GM18505 (cell line): ENCODE measurements around the gene FREM1.

Experiments used
- ATAC-seq: cut with Tn5 transposase; IDR thresholded peaks from one replicate; pipeline ENCODE4 v1.9.1; 2021; ENCODE audit not compliant: unreplicated experiment
- POLR2A ChIP-seq: IDR thresholded peaks from 4 replicates; pipeline ENCODE4 v1.6.1; 2011; ENCODE audit warnings: borderline replicate concordance; ENCODE audit not compliant: insufficient read depth, insufficient read length; ENCODE audit errors: extremely low read depth

Gene FREM1

DNA sequence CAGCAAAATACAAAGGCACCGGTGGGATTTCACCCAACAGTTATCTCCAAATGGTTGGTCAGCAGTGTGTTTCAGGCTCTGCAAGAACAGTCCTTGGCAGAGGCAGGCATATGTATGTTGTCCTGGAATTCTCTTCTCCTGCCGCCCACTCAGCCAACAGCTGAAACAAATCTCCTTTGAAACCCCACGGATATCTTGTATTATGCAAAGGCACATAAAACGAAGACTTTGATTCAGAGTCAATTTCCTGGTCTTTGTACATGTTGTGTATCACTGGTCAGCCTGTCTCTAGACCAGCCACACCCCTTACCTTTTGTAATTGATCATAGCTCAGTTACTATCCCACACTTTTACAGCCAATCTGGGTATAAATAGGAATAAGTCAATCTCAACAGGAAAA is 29.2 kb downstream of the FREM1 start:
- no peak for ATAC-seq
- no peak for TF ChIP-seq POLR2A

DNA sequence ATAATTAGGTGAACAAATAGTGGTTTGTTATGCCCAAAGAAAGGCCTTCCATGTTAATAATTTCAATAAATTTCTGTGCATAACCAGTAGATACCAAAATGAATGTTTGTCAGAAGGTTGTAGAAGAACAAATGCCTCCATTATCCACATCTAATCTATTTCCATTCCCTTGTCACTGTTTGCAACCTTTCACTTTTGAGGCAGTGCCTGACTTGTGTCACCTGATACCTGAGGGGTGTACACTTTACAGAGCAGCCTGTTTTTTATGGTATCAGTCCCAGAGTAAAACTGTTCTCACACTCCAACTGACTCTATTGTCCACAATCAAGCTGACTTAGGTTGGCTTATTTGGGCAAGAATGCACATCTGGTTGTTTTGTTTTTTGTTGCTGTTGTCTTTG is 40.1 kb downstream of the FREM1 start:
- TF ChIP-seq POLR2A: no peak

DNA sequence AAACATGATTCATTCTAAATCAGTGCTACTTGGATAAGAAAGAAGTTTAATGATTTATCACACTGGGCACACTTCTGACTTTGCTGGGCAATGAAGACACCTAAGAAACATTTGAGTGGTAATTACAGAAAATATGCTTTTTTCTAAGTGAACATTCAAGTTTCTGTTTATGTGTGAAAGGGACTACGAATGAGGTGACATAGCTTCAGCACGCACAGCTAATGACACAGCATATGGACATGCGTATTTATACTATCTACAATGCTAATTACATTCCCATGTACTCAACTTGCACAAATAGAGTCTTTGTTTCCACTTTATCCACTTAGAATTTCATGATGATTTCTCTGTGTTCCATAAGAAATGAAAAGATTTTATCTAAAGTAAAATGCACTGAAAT is 40.6 kb downstream of the FREM1 start:
- TF ChIP-seq POLR2A: no peak
- no peak for ATAC-seq

More for the DNA sequence above, 40.1 kb downstream of the FREM1 start:
- ATAC-seq: no peak

DNA sequence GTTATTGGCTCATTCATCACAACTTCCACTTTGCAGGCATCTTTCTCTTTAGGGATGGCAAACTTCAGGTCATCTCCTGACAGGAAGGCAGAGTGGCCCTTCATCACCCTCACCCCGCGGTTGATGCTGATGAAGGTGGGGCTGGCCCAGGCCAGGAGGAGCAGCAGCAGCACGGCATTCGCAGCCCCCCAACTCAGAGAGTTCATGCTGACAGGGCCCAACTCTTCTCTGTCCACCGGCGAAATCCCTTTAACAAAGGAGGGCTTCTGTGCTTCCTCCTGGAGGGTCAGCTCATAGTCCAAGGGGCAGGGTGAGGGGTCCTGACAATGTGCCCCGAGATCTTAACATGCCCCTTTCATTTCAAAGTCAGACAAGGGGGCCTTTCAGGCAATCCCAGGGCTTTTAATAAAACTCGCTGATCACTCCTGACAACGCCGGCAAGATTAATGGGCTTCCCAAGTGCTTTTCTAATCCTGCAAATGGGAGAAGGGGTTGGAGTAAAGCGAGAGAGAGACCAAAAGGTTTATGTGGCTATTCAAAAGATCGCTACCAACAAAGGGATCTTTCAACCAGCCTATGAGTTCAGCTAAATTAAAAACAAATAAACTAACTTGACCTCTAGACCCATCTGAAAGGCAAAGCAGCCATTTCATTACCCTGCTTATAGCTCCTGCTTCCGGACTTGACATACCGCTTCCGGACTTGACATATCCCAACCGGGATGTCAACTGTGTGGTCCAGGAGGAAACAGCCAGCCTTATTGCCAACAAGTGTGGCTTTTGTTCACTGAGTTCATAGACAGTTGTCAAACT is 41.2 kb downstream of the FREM1 start:
- TF ChIP-seq POLR2A: no peak
- ATAC-seq: no peak

DNA sequence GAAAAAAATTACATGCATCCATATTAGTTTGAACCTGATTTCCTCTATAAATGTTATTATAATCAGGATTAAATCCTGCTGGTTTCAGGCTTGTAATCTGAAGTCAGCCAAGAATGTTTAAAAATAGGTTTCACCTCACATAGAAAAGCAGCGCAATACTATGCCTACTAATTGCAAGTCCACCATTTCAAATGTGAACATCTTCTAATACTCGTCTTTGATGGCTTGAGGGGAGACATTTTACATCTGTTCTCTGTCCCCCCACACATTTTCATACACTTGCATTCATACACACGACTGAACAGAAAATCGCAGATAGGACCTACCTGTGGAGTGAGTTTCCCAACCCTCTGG is 41.8 kb downstream of the FREM1 start:
- ATAC-seq: no peak

DNA sequence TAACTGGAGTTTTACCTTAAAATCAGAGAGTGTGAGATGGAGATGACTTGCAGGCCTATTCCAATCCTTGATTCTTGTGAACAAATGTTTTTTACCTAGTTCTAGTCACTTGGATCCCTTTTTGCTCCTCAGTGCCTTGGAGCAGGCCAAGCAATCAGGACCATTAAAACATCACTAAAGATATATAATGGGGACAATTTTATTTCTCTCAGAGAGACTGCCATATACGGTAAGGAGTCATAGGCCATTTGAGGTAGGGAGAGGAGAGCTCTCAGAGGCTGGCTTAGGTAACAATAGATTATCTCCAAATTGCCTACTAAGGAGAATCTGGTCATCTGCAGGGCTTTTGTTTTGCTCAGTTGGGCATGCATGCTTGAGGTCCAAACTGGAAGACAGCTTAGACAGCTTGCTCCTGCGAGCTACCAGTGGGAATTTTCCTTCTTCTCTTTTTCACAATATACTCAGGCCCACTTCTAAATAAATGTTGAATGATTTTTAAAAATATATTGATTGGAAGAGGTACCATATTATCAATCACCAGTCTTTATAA is 44.0 kb downstream of the FREM1 start:
- no peak for ATAC-seq
- no peak for TF ChIP-seq POLR2A

More for the DNA sequence above, 41.8 kb downstream of the FREM1 start:
- TF ChIP-seq POLR2A: no peak

DNA sequence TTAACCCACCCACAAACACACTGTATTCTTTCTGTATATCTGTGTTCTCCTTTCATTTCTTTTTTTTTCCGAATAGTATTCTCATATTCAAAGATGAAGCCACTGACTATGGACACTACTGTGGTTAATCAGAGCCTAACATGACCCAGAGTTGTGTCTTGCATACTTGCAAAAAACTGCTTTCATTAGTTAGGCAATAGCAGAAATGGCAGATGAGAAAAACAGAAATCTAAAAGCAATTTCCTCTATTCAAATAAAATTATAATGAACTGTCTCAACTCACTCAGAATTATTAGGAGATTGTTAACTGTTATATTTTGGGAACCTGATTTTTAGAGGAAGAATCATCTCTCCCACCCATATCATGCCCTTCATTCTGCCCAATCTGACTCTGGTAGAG is 45.9 kb downstream of the FREM1 start:
- no peak for TF ChIP-seq POLR2A
- no peak for ATAC-seq

DNA sequence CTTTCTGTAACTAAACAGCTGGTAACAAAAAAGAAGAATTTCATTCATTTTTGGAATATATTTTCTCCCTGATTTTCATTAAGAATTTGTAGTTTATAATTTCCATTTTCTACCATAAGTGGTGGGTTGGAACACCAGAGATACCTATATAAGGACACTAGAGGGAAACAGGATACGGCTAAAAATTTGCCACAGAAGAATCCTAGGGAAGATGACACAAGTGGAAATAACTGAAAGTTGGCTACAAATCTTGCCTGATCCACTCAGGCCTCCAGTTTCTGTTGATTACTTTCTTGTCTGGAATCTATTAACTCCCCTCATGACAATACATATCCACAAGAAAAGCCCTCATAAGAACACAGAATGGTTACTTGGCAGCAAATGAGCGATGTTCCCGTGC is 46.8 kb downstream of the FREM1 start:
- no peak for ATAC-seq
- TF ChIP-seq POLR2A: no peak

DNA sequence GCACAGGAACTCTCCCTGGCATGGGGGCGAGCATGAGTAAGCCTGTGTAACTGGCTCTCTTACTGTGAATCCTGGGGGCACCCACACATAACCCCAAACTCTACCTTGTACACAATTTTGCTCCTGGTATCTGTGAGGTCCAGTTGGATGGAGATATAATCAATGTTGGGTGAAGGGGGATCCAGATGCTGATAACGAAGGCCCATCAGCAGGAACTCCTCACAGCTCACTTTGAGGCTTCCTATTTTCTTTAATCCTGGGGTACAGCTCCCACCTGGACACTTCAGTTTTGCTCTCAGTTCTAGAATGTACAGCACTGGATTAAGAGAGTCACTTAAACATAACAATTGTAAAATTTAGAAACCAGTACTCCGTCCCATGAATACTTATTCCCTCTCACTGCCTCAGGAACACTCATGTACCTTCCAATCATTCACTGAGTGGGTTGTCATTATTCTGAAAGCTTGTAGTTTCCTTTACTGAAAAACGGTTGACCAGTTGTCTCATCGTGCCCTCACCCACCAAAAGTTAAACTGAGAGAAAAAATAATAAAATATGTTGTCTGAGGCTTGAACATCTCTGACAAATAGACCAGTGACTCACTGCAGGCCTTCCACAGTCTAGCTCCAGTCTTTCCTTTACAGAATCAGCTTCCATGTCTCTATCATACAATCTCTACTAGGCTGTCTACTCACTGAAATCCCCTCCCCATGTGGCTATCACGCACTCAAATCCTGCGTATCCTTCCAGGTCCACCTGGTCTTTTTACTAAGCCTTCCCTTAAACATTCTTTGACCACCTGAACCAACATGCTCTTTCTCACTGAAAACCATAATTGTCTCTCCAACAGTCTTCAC is 52.6 kb downstream of the FREM1 start:
- TF ChIP-seq POLR2A: no peak
- ATAC-seq: no peak

DNA sequence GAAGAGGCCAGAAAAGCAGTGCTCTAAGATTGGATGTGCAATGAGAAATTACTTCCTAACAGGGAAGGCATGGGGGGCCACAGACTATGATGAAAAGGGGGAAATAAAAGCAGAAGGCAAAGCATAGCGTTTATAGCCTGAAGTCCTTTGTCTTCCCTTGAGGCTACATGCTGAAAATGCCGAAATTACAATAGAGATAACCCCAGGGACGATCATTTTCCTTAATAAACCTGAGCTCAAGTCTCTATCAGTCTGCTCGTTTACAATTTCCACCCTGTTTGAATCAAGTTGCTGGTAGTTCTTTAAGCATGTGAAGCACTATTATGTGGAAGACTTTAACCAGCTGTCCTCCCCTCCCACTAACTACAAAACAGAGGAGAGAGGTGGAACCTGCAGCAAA is 60.4 kb downstream of the FREM1 start:
- TF ChIP-seq POLR2A: no peak
- no peak for ATAC-seq

DNA sequence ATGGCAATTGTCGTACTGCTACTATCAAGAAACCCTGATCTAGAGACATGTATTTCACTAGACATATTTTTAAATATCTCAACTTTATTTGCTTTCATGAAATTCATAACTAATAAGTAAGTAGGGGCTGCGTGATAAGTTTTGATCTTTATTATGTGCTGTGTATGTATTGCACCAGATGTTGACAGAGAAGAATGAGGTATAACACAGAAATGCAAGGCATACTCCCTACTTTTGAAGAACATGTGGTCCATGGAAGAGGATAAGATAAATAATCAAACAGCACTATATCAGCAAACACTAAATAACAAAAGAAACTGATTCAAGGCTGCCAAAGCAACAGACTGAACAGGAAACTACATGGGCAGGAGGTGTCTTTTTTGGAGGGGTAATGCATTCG is 60.9 kb downstream of the FREM1 start:
- ATAC-seq: no peak
- no peak for TF ChIP-seq POLR2A

DNA sequence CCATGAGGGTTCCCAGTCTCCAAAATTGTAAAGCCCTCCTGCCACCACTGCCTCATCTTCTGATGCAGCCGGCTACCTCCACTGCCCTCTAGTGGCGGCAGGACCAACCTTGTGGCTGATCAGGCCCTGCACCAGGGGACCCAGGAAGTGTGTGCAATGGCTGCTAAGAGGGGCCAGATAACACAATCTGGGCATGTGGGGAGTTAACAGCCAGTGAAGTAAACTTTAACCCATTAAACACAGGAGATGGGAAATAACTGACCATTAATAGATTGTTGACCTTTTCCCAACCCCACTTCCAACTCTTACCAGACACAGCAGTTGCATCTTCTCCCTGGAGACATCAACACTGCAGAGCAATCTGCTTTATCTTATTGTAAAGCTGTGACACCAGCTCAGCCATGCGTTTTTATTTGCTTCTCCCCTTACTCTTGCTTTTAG is 63.3 kb downstream of the FREM1 start:
- peak; percentile 98 for ATAC-seq
- no peak for TF ChIP-seq POLR2A

DNA sequence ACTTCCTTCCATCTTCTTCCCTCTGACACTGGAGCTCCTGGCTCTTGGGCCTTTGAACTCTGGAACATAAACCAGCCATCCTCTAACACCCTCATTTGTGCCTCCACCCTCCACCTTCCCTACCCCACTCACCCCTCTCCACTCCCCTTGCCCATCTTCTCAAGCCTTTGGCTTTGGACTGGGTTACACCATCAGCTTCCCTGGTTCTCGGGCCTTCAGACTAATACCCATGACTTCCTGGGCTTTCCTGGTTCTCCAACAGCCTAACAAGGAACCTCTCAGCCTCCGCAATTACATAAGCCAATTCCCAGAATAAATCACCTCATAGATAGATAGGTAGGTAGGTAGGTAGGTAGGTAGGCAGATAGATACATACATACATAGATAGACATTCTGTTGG is 67.1 kb downstream of the FREM1 start:
- ATAC-seq: no peak

More for the DNA sequence above, 67.1 kb downstream of the FREM1 start:
- no peak for TF ChIP-seq POLR2A
